K562 (cell line): Measurements from ENCODE around the gene CEACAM18. TPM values are rescaled to one million over a fixed set of nuclear protein-coding genes. Genes with fewer than 3 reads are reported as not detected.

ENCODE experiments used
- ATAC-seq: fragments of 200-7000 bp; cut with Tn5 transposase; 3 replicates; pipeline ENCODE4 v1.9.1; 2020; ENCODE audit warnings: moderate library complexity
- BruUV-seq: library from RNA; stranded (reverse); fragments of 400-500 nt; replicated peaks from 2 replicates; lab custom pipeline; 2021; lab: Mats Ljungman, UMichigan
- CTCF ChIA-PET: fragments of 300-600 bp; formaldehyde crosslinking; extraction: SDS; loops from one replicate; lab custom pipeline; 2021; ENCODE audit warnings: low intra/inter-chr PET ratio; lab: Yijun Ruan, JAX
- POLR2A ChIA-PET: fragments of 300-600, 350-650 bp; sonication (Branson Sonifier 250); formaldehyde crosslinking; extraction: SDS; loops from one replicate; lab custom pipeline; 2021; ENCODE audit warnings: antibody characterized with exemption, inconsistent platforms; lab: Yijun Ruan, JAX
- DNase-seq, 4 experiments: peaks; one replicate each; pipeline versions ENCODE4 v3.0.0 to v3.0.0-alpha.2; 2011 to 2018; ENCODE audit warnings: low spot score in 3 of 4, mixed read lengths in 3 of 4; ENCODE audit errors: extremely low read depth in 1 of 4
- FAIRE-seq: peaks from 2 replicates; lab custom pipeline; 2011; peaks lifted over from hg19 to GRCh38; lab: Jason Lieb, UNC
- H2AFZ ChIP-seq: 2 replicates; pipeline ENCODE4 v1.6.0; 2011; ENCODE audit warnings: low read depth, low read length, control low read depth, inconsistent platforms
- H3K27ac ChIP-seq: fragments of 200-600 bp; 3 replicates; pipeline ENCODE4 v1.8.0; 2011; ENCODE audit warnings: low read depth, mild to moderate bottlenecking, control low read depth, inconsistent platforms, low read length, moderate library complexity, mixed read lengths; ENCODE audit errors: extremely low read depth
- H3K27me3 ChIP-seq, 2 experiments: fragments of 300-600 bp in 1 of 2; 2 replicates in 1 of 2; 3 replicates in 1 of 2; pipeline versions ENCODE4 v1.6.0 to v1.8.0; 2011; ENCODE audit warnings: inconsistent platforms in 2 of 2, low read length in 2 of 2, mild to moderate bottlenecking in 1 of 2, mixed read lengths in 1 of 2, moderate library complexity in 1 of 2; ENCODE audit not compliant: control insufficient read depth in 2 of 2, insufficient read depth in 2 of 2
- H3K36me3 ChIP-seq: fragments of 300-600 bp; 3 replicates; pipeline ENCODE4 v1.8.0; 2011; ENCODE audit warnings: mild to moderate bottlenecking, low read length, inconsistent platforms; ENCODE audit not compliant: control insufficient read depth, insufficient read depth
- H3K4me1 ChIP-seq, 2 experiments: fragments of 200-600 bp in 1 of 2; replicated peaks in 1 of 2; 2 replicates in 1 of 2; 3 replicates in 1 of 2; pipeline versions ENCODE4 v1.5.1 to v1.8.0; 2011; ENCODE audit warnings: inconsistent platforms in 2 of 2, low read length in 2 of 2, mild to moderate bottlenecking in 1 of 2, mixed read lengths in 1 of 2, moderate library complexity in 1 of 2; ENCODE audit not compliant: control insufficient read depth in 2 of 2, insufficient read depth in 2 of 2
- H3K4me2 ChIP-seq: 2 replicates; pipeline ENCODE4 v1.6.1; 2011; ENCODE audit warnings: low read length, control low read depth, inconsistent platforms, mixed read lengths; ENCODE audit not compliant: insufficient read depth
- H3K4me3 ChIP-seq: fragments of 200-600 bp; sonication (generic), shearing (Covaris generic); 2 replicates; pipeline ENCODE4 v1.5.1; 2016; ENCODE audit warnings: control low read depth, inconsistent platforms
- H3K79me2 ChIP-seq: fragments of 200-600 bp; 3 replicates; pipeline ENCODE4 v1.8.0; 2011; ENCODE audit warnings: low read length, inconsistent platforms; ENCODE audit not compliant: control insufficient read depth, insufficient read depth
- H3K9ac ChIP-seq, 2 experiments: 2 replicates each; pipeline versions ENCODE4 v1.6.0 to v1.6.1; 2011; ENCODE audit warnings: low read depth in 2 of 2, low read length in 2 of 2, control low read depth in 1 of 2, inconsistent platforms in 1 of 2, mild to moderate bottlenecking in 1 of 2, mixed read lengths in 1 of 2; ENCODE audit not compliant: insufficient read depth in 1 of 2
- H3K9me1 ChIP-seq: one replicate; pipeline ENCODE4 v1.6.0; 2011; ENCODE audit warnings: inconsistent platforms, mild to moderate bottlenecking, low read length, moderate library complexity; ENCODE audit not compliant: control insufficient read depth, insufficient read depth
- H3K9me3 ChIP-seq: replicated peaks from 2 replicates; pipeline ENCODE4 v1.5.1; 2011; ENCODE audit warnings: low read depth, low read length, inconsistent platforms; ENCODE audit not compliant: control insufficient read depth, insufficient read depth
- H4K20me1 ChIP-seq: replicated peaks from 2 replicates; pipeline ENCODE4 v1.6.1; 2011; ENCODE audit warnings: low read length, inconsistent platforms, mixed read lengths; ENCODE audit not compliant: control insufficient read depth, insufficient read depth
- MAZ ChIP-seq, 2 experiments: fragments of 450-650 bp in 1 of 2; sonication (generic) in 1 of 2; formaldehyde crosslinking; IDR thresholded peaks in 1 of 2; conservative IDR thresholded peaks in 1 of 2; 2 replicates each; pipeline versions ENCODE4 v1.4.0 to v1.5.0; 2020; ENCODE audit warnings: mild to moderate bottlenecking in 1 of 2, missing genetic modification reagents in 1 of 2
- PBX2 ChIP-seq, 2 experiments: IDR thresholded peaks in 1 of 2; conservative IDR thresholded peaks in 1 of 2; 2 replicates each; pipeline ENCODE4 v1.6.1; 2016; ENCODE audit warnings: low read depth in 2 of 2, mild to moderate bottlenecking in 1 of 2, missing compliant biosample characterization in 1 of 2, missing genetic modification characterization in 1 of 2, moderate library complexity in 1 of 2
- POLR2AphosphoS5 ChIP-seq: IDR thresholded peaks from 2 replicates; pipeline ENCODE4 v1.6.1; 2011; ENCODE audit warnings: mild to moderate bottlenecking, low read depth, low read length, moderate library complexity; ENCODE audit not compliant: control insufficient read depth, insufficient read depth
- PURB ChIP-seq: sonication (generic); formaldehyde crosslinking; IDR thresholded peaks from 2 replicates; pipeline ENCODE4 v1.9.0; 2021; ENCODE audit warnings: low read depth, mild to moderate bottlenecking, missing genetic modification reagents
- RNF2 ChIP-seq: sonication (generic); IDR thresholded peaks from 2 replicates; pipeline ENCODE4 v1.6.1; 2016
- RNF219 ChIP-seq: fragments of 250-450 bp; sonication (Bioruptor Pico); IDR thresholded peaks from 2 replicates; pipeline ENCODE4 v1.5.0; 2022; ENCODE audit warnings: mild to moderate bottlenecking
- SIN3A ChIP-seq, 2 experiments: fragments of 150-350 bp in 1 of 2; IDR thresholded peaks; 2 replicates each; pipeline ENCODE4 v1.6.1; 2011 to 2016; ENCODE audit warnings: borderline replicate concordance in 2 of 2, low read depth in 2 of 2, low read length in 2 of 2, mild to moderate bottlenecking in 2 of 2, moderate library complexity in 2 of 2; ENCODE audit not compliant: control insufficient read depth in 1 of 2
- TEAD1 ChIP-seq, 2 experiments: fragments of 450-650 bp in 1 of 2; sonication (generic) in 1 of 2; formaldehyde crosslinking; IDR thresholded peaks; 2 replicates each; pipeline versions ENCODE4 v1.4.0 to v1.8.0; 2020 to 2022; ENCODE audit warnings: mild to moderate bottlenecking in 2 of 2, missing genetic modification reagents in 1 of 2
- ZNF639 ChIP-seq, 2 experiments: fragments of 200-800 bp in 1 of 2; sonication (Bioruptor generic) in 1 of 2; sonication (generic) in 1 of 2; formaldehyde crosslinking in 1 of 2; IDR thresholded peaks in 1 of 2; conservative IDR thresholded peaks in 1 of 2; 2 replicates each; pipeline versions ENCODE4 v1.5.0 to v1.6.1; 2016 to 2020; ENCODE audit warnings: missing compliant biosample characterization in 1 of 2, missing genetic modification characterization in 1 of 2, missing genetic modification reagents in 1 of 2
- WGBS: fragments of 100-300 bp; shearing (Covaris generic); methylation state at CpG from one replicate; pipeline ENCODE4 v1.1.6; 2016; ENCODE audit warnings: low coverage, mixed read lengths; ENCODE audit not compliant: insufficient coverage; ENCODE audit errors: missing lambda C conversion rate; 5-methylcytosine and 5-hydroxymethylcytosine counted together
- in situ Hi-C: fragments of 300-500 bp; cut with MboI; formaldehyde crosslinking; loops from 4 replicates; pipeline ENCODE4 v1.15.0; 2018; ENCODE audit warnings: inconsistent platforms, mixed read lengths
- intact Hi-C: fragments of 100-400 bp; cut with micrococcal nuclease; formaldehyde crosslinking; loops from 2 replicates; pipeline ENCODE4 v1.14.2; 2022
- polyA plus RNA-seq, 8 experiments: library from polyadenylated mRNA; depleted of rRNA in 4 of 8; stranded (reverse) in 5 of 8; unstranded in 3 of 8; fragments of >200 nt; fragmentation: Nextera tagmentation in 2 of 8; fragmentation: Illumina TruSeq in 1 of 8; extraction: Ambion mirVana in 2 of 8; extraction: Trizol in 1 of 8; gene quantifications; 2 replicates each; pipeline versions ENCODE4 v1.2.1 to v1.2.3, GENCODE V29; 2011 to 2014; ENCODE audit warnings: inconsistent platforms in 1 of 8, missing spikeins in 1 of 8
- total RNA-seq, 7 experiments: library from RNA; depleted of rRNA in 6 of 7; stranded (reverse); fragments of >200 nt in 6 of 7; fragmentation: Illumina TruSeq in 2 of 7; extraction: Trizol in 2 of 7; gene quantifications; 2 replicates each; pipeline versions ENCODE4 v1.2.1 to v1.2.3, GENCODE V29; 2011 to 2021; ENCODE audit warnings: low replicate concordance in 1 of 7

The CEACAM18 gene
- total and polyA plus RNA-seq, 9 of the 15 experiments (the other 6 are each of a cell fraction or from before 2014, with no cell fraction given) = 0.08 to 0.24 (median 0.15) TPM; not detected in 3

- intact Hi-C loops (no loop called here), in situ Hi-C loops (no loop called here)
- FAIRE-seq (no peak), DNase-seq (peak in 1 of 4 experiments; percentile 78), ATAC-seq (peak; percentile 86)
- Histone ChIP-seq H3K9me1 (no peaks in the 10 kb centered on the region), H3K27ac (0 out of 3 replicates have a peak within 1 kb of the TSS, but pooled peaks have one; percentile 24), H3K27me3 (no peaks in the 10 kb centered on the region), H2AFZ (peak within 1 kb of the TSS; percentile 86), H3K9me3 (no peaks in the 10 kb centered on the region), H3K79me2 (no peaks in the 10 kb centered on the region), H3K36me3 (no peaks in the 10 kb centered on the region), H3K4me2 (peak within 1 kb of the TSS; percentile 53), H3K4me1 (peaks cover 26 to 27% of the 10 kb centered on the region in 2 experiments), H3K9ac (peak within 1 kb of the TSS; percentile 23 to 80), H4K20me1 (no peaks in the 10 kb centered on the region), H3K4me3 (no peak within 1 kb of the TSS)
- ChIA-PET POLR2A (interaction anchor here (1.1 to 5.7 kb wide), 3 partner anchors 15 to 62 kb away, joined by 3 to 31 read pairs (median 3); no protein-coding TSS in a partner anchor), CTCF (no interaction called here)
- BruUV-seq = no TSS peak
- WGBS = 35% methylated on average over 25 of the region's 25 CpGs
- no peak for TF ChIP-seq PBX2 (CRISPR knock-in tag; IDR thresholded peaks at IDR 0.05; ENCODE audit: low read depth)
- no peak for TF ChIP-seq PBX2 (tag; conservative IDR thresholded peaks at IDR 0.05; ENCODE audit: low read depth)
- TF ChIP-seq RNF2 = peak; percentile 91; the same call in 1 of the 2 replicates
- TF ChIP-seq SIN3A (IDR thresholded peaks at IDR 0.05; ENCODE audit: borderline replicate concordance in 2 of 2, control insufficient read depth in 1 of 2, low read depth in 2 of 2, low read length in 2 of 2) = no peak
- TF ChIP-seq ZNF639 (CRISPR knock-in tag; conservative IDR thresholded peaks at IDR 0.05 in 1 of 2, IDR thresholded peaks at IDR 0.05 in 1 of 2) = peak in 1 of 2 experiments; percentile 35; a peak in 1 of 4 replicates
- no peak for TF ChIP-seq POLR2AphosphoS5
- TF ChIP-seq MAZ (CRISPR knock-in tag; conservative IDR thresholded peaks at IDR 0.05 in 1 of 2, IDR thresholded peaks at IDR 0.05 in 1 of 2) = peak; percentile 45 to 72; a peak in 2 of 4 replicates
- no peak for TF ChIP-seq RNF219
- TF ChIP-seq TEAD1 (CRISPR knock-in tag; IDR thresholded peaks at IDR 0.05) = 0 out of 4 replicates have a peak, but pooled peaks of 1 of the 2 experiments have one; percentile 21
- no peak for TF ChIP-seq PURB (CRISPR knock-in tag)
These were observed 53.3 kb downstream of the CEACAM18 start, which contains the start of gene SIGLEC6 for GRCh38 chr19:51531349-51532315. SIGLEC6 (minus strand) TSS chr19:51531670; CDS start chr19:51531648, 22 bp downstream.
